ENCODE data around the gene BAIAP3. TPM values are rescaled to one million over a fixed set of nuclear protein-coding genes. Genes with fewer than 3 reads are reported as not detected.

BAIAP3 gene
- polyA plus RNA-seq, 1 experiment, result 0.19 TPM

DNA sequence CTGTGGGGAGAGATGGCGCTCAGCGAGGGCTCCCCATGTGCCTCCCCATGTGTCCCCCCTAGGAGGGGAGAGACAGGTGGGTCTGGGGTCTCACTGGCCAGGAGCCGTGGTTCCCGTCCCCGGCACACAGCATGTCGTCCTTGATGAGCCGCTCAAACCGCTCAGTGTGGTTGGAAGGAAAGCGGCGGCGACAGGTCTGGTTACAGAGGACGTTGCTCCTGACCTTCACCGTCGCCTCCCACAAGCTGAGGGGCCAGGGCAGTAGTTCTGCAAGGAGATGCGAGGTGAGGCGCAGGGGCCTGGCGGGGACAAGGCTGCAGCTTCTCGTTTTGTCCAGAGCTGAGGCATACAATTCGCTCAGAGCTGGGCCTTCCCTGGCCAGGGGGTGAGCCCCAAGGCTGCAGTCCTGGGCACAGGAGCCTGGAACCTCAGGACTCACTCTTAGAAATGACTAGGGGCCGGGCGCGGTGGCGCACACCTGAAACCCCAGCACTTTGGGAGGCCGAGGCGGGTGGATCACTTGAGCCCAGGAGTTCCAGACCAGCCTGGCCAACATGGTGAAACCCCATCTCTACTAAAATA, 46.8 kb upstream of the BAIAP3 start:
- TF ChIP-seq CTCF (IDR thresholded peaks at IDR 0.05; ENCODE audit: low read depth, low read length), result no peak
- H3K27ac ChIP-seq (ENCODE audit: low read depth, low read length), result no peak overlapping the region

DNA sequence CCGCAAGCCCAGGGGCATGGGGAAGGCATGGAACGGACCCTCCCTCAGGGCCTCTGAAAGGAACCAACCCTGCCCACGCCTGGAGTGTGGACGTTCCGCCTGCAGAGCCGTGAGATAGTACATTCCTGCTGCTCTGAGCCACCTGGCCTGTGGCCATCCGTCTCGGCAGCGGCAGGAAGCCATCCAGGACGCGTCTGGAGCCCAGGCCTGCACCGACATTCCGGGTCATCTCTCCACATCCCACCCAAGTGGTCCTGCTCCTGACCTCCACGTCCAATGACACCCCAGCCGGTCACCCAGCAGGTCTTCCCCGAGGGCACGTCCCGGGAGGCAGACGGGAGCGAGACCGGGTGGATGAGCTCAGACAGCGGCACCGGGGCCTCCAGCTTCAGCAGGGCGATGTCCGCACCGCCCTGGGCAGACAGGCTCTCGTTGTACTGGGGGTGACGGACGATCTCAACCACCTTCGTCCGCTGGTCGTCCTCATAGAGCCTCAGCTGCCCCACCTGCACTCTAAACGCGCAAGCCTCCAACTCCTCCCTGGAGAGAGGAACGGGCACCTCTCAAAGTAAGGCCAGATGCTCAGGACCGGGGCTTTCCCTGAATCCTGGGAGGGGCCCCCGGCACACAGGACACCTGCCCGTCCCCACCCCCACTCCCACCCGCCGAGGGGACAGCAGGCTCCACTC, 45.3 kb upstream of the BAIAP3 start:
- Histone ChIP-seq H3K9me3 (ENCODE audit: control insufficient read depth, insufficient read depth, low read length) (peaks cover 5% of the 10 kb centered on the region; the same call in 1 of the 2 replicates), H3K27me3 (ENCODE audit: control insufficient read depth, insufficient read depth, low read length) (peaks cover 71% of the 10 kb centered on the region), H3K4me3 (ENCODE audit: low read depth, low read length) (no peak overlapping the region), H3K27ac (ENCODE audit: low read depth, low read length) (no peak overlapping the region)
- no peak for DNase-seq (ENCODE audit: low read depth, low spot score)
- ChIA-PET POLR2A (no interaction called here), CTCF (no interaction called here)
- TF ChIP-seq CTCF (IDR thresholded peaks at IDR 0.05; ENCODE audit: low read depth, low read length), result no peak

More for the DNA sequence above, 46.8 kb upstream of the BAIAP3 start:
- H3K4me3 ChIP-seq (ENCODE audit: low read depth, low read length), result no peak overlapping the region
- peaks cover 5% of the 10 kb centered on the region; the same call in 1 of the 2 replicates for H3K9me3 ChIP-seq (ENCODE audit: control insufficient read depth, insufficient read depth, low read length)
- no peak for DNase-seq (ENCODE audit: low read depth, low spot score)
- ChIA-PET CTCF (no interaction called here), POLR2A (no interaction called here)
- peaks cover 65% of the 10 kb centered on the region for H3K27me3 ChIP-seq (ENCODE audit: control insufficient read depth, insufficient read depth, low read length)

GRCh38 chr16:1288813-1289476, 44.5 kb upstream of the BAIAP3 start:
- ChIA-PET POLR2A (no interaction called here), CTCF (no interaction called here)
- Histone ChIP-seq H3K27me3 (ENCODE audit: control insufficient read depth, insufficient read depth, low read length) (peaks cover 65% of the 10 kb centered on the region), H3K9me3 (ENCODE audit: control insufficient read depth, insufficient read depth, low read length) (peaks cover 5% of the 10 kb centered on the region; the same call in 1 of the 2 replicates), H3K27ac (ENCODE audit: low read depth, low read length) (peak overlapping the region; percentile 11), H3K4me3 (ENCODE audit: low read depth, low read length) (no peak overlapping the region)
- DNase-seq (ENCODE audit: low read depth, low spot score), result no peak
- TF ChIP-seq CTCF (IDR thresholded peaks at IDR 0.05; ENCODE audit: low read depth, low read length), result no peak

DNA sequence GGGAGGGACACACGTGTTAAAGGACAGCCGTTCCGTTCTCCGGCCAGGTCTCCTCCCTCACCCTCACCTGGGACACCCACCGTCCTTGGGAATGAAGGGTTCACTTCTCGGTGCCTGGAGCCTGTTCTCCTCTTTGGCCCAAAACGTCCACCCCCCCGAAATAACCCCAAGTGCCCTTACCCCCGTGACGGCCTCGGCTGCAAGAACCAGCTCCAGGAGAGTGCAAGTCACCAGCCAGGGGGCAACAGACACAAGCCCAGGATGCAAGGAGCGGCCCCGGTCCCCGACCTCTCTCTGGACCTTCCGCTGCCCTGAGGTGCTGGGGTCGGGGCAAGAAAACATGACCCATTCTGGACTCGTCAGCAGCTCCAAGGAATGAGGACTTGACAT, 44.0 kb upstream of the BAIAP3 start:
- POLR2A ChIA-PET, result no interaction called here
- TF ChIP-seq CTCF (IDR thresholded peaks at IDR 0.05; ENCODE audit: low read depth, low read length), result no peak
- DNase-seq (ENCODE audit: low read depth, low spot score), result no peak
- Histone ChIP-seq H3K27me3 (ENCODE audit: control insufficient read depth, insufficient read depth, low read length) (peaks cover 62% of the 10 kb centered on the region), H3K4me3 (ENCODE audit: low read depth, low read length) (no peak overlapping the region), H3K27ac (ENCODE audit: low read depth, low read length) (no peak overlapping the region), H3K9me3 (ENCODE audit: control insufficient read depth, insufficient read depth, low read length) (peaks cover 5% of the 10 kb centered on the region; the same call in 1 of the 2 replicates)
- CTCF ChIA-PET, result no interaction called here

GRCh38 chr16:1290063-1290501, 43.4 kb upstream of the BAIAP3 start:
- TF ChIP-seq CTCF (IDR thresholded peaks at IDR 0.05; ENCODE audit: low read depth, low read length), result no peak
- H3K27ac ChIP-seq (ENCODE audit: low read depth, low read length), result no peak overlapping the region
- H3K9me3 ChIP-seq (ENCODE audit: control insufficient read depth, insufficient read depth, low read length), result peaks cover 5% of the 10 kb centered on the region; the same call in 1 of the 2 replicates
- H3K4me3 ChIP-seq (ENCODE audit: low read depth, low read length), result no peak overlapping the region
- ChIA-PET POLR2A (interaction anchor here (1.1 kb wide), 1 partner anchor 19 kb away, joined by 4 read pairs; no protein-coding TSS in a partner anchor), CTCF (interaction anchor here (1.2 kb wide), 2 partner anchors 10 to 11 kb away, joined by 5 to 6 read pairs; no protein-coding TSS in a partner anchor)
- DNase-seq (ENCODE audit: low read depth, low spot score), result no peak
- H3K27me3 ChIP-seq (ENCODE audit: control insufficient read depth, insufficient read depth, low read length), result peaks cover 62% of the 10 kb centered on the region
